ENCODE data around the gene ACER1. TPM values are rescaled to one million over a fixed set of nuclear protein-coding genes. Genes with fewer than 3 reads are reported as not detected.
"Not testable (repeated sequence)": the region's sequence is repeated elsewhere in the genome, so short reads cannot be mapped to it uniquely, and the experiment has no call there.

ACER1 gene
- total RNA-seq, 2 donors from 2014 or later: not detected

- no peak for ATAC-seq (ENCODE audit: insufficient number of reproducible peaks, low FRiP score, low read depth)
- no peak for TF ChIP-seq CTCF (IDR thresholded peaks at IDR 0.05)
- H3K27ac ChIP-seq: no peak overlapping the region
- H3K4me1 ChIP-seq (ENCODE audit: control insufficient read depth in 1 of 2, low read depth in 2 of 2): no peaks in the 10 kb centered on the region
- no peak for DNase-seq (ENCODE audit: low spot score)
- no peaks in the 10 kb centered on the region for H3K9me3 ChIP-seq
- no peaks in the 10 kb centered on the region for H3K36me3 ChIP-seq
- H3K4me3 ChIP-seq: no peak overlapping the region
- no peaks in the 10 kb centered on the region for H3K27me3 ChIP-seq (replicated peaks; ENCODE audit: insufficient read depth)
Observed at GRCh38 chr19:6322284-6322683, 11.1 kb downstream of the ACER1 start.

GRCh38 chr19:6319376-6319775 is 14.0 kb downstream of the ACER1 start:
- no peaks in the 10 kb centered on the region for H3K9me3 ChIP-seq

GRCh38 chr19:6318772-6319171 is 14.6 kb downstream of the ACER1 start:
- Histone ChIP-seq H3K4me1 (ENCODE audit: control insufficient read depth in 1 of 2, low read depth in 2 of 2) (no peaks in the 10 kb centered on the region), H3K27me3 (replicated peaks; ENCODE audit: insufficient read depth) (no peaks in the 10 kb centered on the region), H3K9me3 (no peaks in the 10 kb centered on the region), H3K36me3 (no peaks in the 10 kb centered on the region), H3K27ac (no peak overlapping the region), H3K4me3 (no peak overlapping the region)
- no peak for DNase-seq (ENCODE audit: low spot score)
- no peak for TF ChIP-seq CTCF (IDR thresholded peaks at IDR 0.05)
- no peak for ATAC-seq (ENCODE audit: insufficient number of reproducible peaks, low FRiP score, low read depth)

More at GRCh38 chr19:6319376-6319775, 14.0 kb downstream of the ACER1 start:
- Histone ChIP-seq H3K27me3 (replicated peaks; ENCODE audit: insufficient read depth) (no peaks in the 10 kb centered on the region), H3K4me1 (ENCODE audit: control insufficient read depth in 1 of 2, low read depth in 2 of 2) (no peaks in the 10 kb centered on the region), H3K4me3 (no peak overlapping the region), H3K36me3 (no peaks in the 10 kb centered on the region), H3K27ac (no peak overlapping the region)
- DNase-seq (ENCODE audit: low spot score): no peak
- ATAC-seq (ENCODE audit: insufficient number of reproducible peaks, low FRiP score, low read depth): no peak
- no peak for TF ChIP-seq CTCF (IDR thresholded peaks at IDR 0.05)

GRCh38 chr19:6315646-6316045 is 17.8 kb downstream of the ACER1 start:
- not testable (repeated sequence) for DNase-seq (ENCODE audit: low spot score); H3K9me3 ChIP-seq; H3K36me3 ChIP-seq; H3K4me3 ChIP-seq; ATAC-seq (ENCODE audit: insufficient number of reproducible peaks, low FRiP score, low read depth); H3K27ac ChIP-seq; H3K4me1 ChIP-seq (ENCODE audit: control insufficient read depth in 1 of 2, low read depth in 2 of 2); H3K27me3 ChIP-seq (replicated peaks; ENCODE audit: insufficient read depth)

- DNase-seq (ENCODE audit: low spot score): no peak
- no peak overlapping the region for H3K27ac ChIP-seq
- H3K27me3 ChIP-seq (replicated peaks; ENCODE audit: insufficient read depth): no peaks in the 10 kb centered on the region
- no peak overlapping the region for H3K4me3 ChIP-seq
- no peaks in the 10 kb centered on the region for H3K9me3 ChIP-seq
- no peak for TF ChIP-seq CTCF (IDR thresholded peaks at IDR 0.05)
- no peaks in the 10 kb centered on the region for H3K36me3 ChIP-seq
- no peaks in the 10 kb centered on the region for H3K4me1 ChIP-seq (ENCODE audit: control insufficient read depth in 1 of 2, low read depth in 2 of 2)
- ATAC-seq (ENCODE audit: insufficient number of reproducible peaks, low FRiP score, low read depth): no peak
Observed at GRCh38 chr19:6313398-6313969, 19.9 kb downstream of the ACER1 start.

GRCh38 chr19:6312018-6312417 is 21.4 kb downstream of the ACER1 start:
- Histone ChIP-seq H3K4me1 (ENCODE audit: control insufficient read depth in 1 of 2, low read depth in 2 of 2) (no peaks in the 10 kb centered on the region), H3K27ac (no peak overlapping the region), H3K36me3 (no peaks in the 10 kb centered on the region), H3K9me3 (no peaks in the 10 kb centered on the region), H3K4me3 (no peak overlapping the region), H3K27me3 (replicated peaks; ENCODE audit: insufficient read depth) (no peaks in the 10 kb centered on the region)
- DNase-seq (ENCODE audit: low spot score): no peak
- TF ChIP-seq CTCF (IDR thresholded peaks at IDR 0.05): no peak
- no peak for ATAC-seq (ENCODE audit: insufficient number of reproducible peaks, low FRiP score, low read depth)
